Liver (tissue), 9 donors: ENCODE data around the gene GPR55. TPM values are rescaled to one million over a fixed set of nuclear protein-coding genes. Genes with fewer than 3 reads are reported as not detected.

Experiments
- DNase-seq: peaks from one replicate; pipeline ENCODE4 v3.0.0-alpha.2; 2017; ENCODE audit warnings: low spot score
- H3K27ac ChIP-seq, 2 donors: one replicate each; pipeline ENCODE4 v1.7.0; 2013; ENCODE audit warnings: inconsistent platforms in 2 of 2, low read length in 2 of 2, control low read depth in 1 of 2, low read depth in 1 of 2, mild to moderate bottlenecking in 1 of 2
- H3K27me3 ChIP-seq, 4 donors: one replicate each; pipeline versions ENCODE4 v1.6.1 to v1.7.0; 2013; ENCODE audit warnings: low read length in 3 of 4, inconsistent platforms in 1 of 4, mild to moderate bottlenecking in 1 of 4, moderate library complexity in 1 of 4; ENCODE audit not compliant: control insufficient read depth in 4 of 4, insufficient read depth in 4 of 4
- H3K36me3 ChIP-seq, 4 donors: one replicate each; pipeline versions ENCODE4 v1.6.1 to v1.7.0; 2013; ENCODE audit warnings: low read length in 3 of 4, mild to moderate bottlenecking in 3 of 4, low read depth in 1 of 4, moderate library complexity in 1 of 4; ENCODE audit not compliant: control insufficient read depth in 4 of 4, insufficient read depth in 3 of 4
- H3K4me1 ChIP-seq, 4 donors: one replicate each; pipeline versions ENCODE4 v1.6.1 to v1.7.0; 2013; ENCODE audit warnings: low read length in 3 of 4, mild to moderate bottlenecking in 3 of 4, moderate library complexity in 1 of 4; ENCODE audit not compliant: control insufficient read depth in 4 of 4, insufficient read depth in 4 of 4
- H3K4me3 ChIP-seq, 3 donors: one replicate each; pipeline versions ENCODE4 v1.6.1 to v1.7.0; 2013; ENCODE audit warnings: low read length in 3 of 3, control low read depth in 1 of 3, low read depth in 1 of 3, mild to moderate bottlenecking in 1 of 3
- H3K9ac ChIP-seq, 2 donors: one replicate each; pipeline ENCODE4 v1.7.0; 2013; ENCODE audit warnings: low read length in 2 of 2, mild to moderate bottlenecking in 2 of 2, moderate library complexity in 2 of 2, control low read depth in 1 of 2, low read depth in 1 of 2
- H3K9me3 ChIP-seq, 4 donors: one replicate each; pipeline versions ENCODE4 v1.6.1 to v1.7.0; 2013; ENCODE audit warnings: low read length in 3 of 4; ENCODE audit not compliant: control insufficient read depth in 4 of 4
- EGR1 ChIP-seq, 2 donors: IDR thresholded peaks; 2 replicates each; pipeline ENCODE4 v1.6.1; 2016 to 2018; ENCODE audit warnings: antibody characterized with exemption in 2 of 2, low read depth in 2 of 2
- FOXA1 ChIP-seq: IDR thresholded peaks from 2 replicates; pipeline ENCODE4 v1.6.1; 2016; ENCODE audit warnings: antibody characterized with exemption
- FOXA2 ChIP-seq: IDR thresholded peaks from 2 replicates; pipeline ENCODE4 v1.6.1; 2016; ENCODE audit warnings: antibody characterized with exemption
- GABPA ChIP-seq, 2 donors: IDR thresholded peaks in 1 of 2; conservative IDR thresholded peaks in 1 of 2; 2 replicates each; pipeline ENCODE4 v1.6.1; 2016; ENCODE audit warnings: antibody characterized with exemption in 2 of 2, mild to moderate bottlenecking in 1 of 2, moderate library complexity in 1 of 2
- HNF4A ChIP-seq, 2 donors: conservative IDR thresholded peaks; 2 replicates each; pipeline ENCODE4 v1.6.1; 2016; ENCODE audit warnings: antibody characterized with exemption in 2 of 2, mild to moderate bottlenecking in 2 of 2
- HNF4G ChIP-seq: IDR thresholded peaks from 2 replicates; pipeline ENCODE4 v1.6.1; 2016; ENCODE audit warnings: antibody characterized with exemption
- JUND ChIP-seq, 2 donors: IDR thresholded peaks; 2 replicates each; pipeline ENCODE4 v1.6.1; 2016; ENCODE audit warnings: antibody characterized with exemption in 2 of 2
- NR2F2 ChIP-seq: IDR thresholded peaks from 2 replicates; pipeline ENCODE4 v1.6.1; 2016; ENCODE audit warnings: antibody characterized with exemption
- RAD21 ChIP-seq, 2 donors: IDR thresholded peaks; 2 replicates each; pipeline ENCODE4 v1.6.1; 2016; ENCODE audit warnings: antibody characterized with exemption in 2 of 2, mild to moderate bottlenecking in 2 of 2
- RXRA ChIP-seq, 2 donors: IDR thresholded peaks; 2 replicates each; pipeline ENCODE4 v1.6.1; 2017 to 2018; ENCODE audit warnings: antibody characterized with exemption in 2 of 2, mild to moderate bottlenecking in 1 of 2
- SP1 ChIP-seq: IDR thresholded peaks from 2 replicates; pipeline ENCODE4 v1.6.1; 2018; ENCODE audit warnings: antibody characterized with exemption, mild to moderate bottlenecking
- TAF1 ChIP-seq: conservative IDR thresholded peaks from 2 replicates; pipeline ENCODE4 v1.6.1; 2016; ENCODE audit warnings: antibody characterized with exemption, mild to moderate bottlenecking
- YY1 ChIP-seq: IDR thresholded peaks from 2 replicates; pipeline ENCODE4 v1.6.1; 2016; ENCODE audit warnings: antibody characterized with exemption, mild to moderate bottlenecking
- WGBS: extraction: QIAGEN DNeasy Blood & Tissue Kit; methylation state at CpG from one replicate; pipeline ENCODE4 v1.1.7; 2013; 5-methylcytosine and 5-hydroxymethylcytosine counted together
- polyA plus RNA-seq, 2 donors: library from polyadenylated mRNA; stranded (reverse) in 1 of 2; unstranded in 1 of 2; fragments of 200-250 nt in 1 of 2; fragments of >200 nt in 1 of 2; fragmentation: Nextera tagmentation in 1 of 2; extraction: Ambion mirVana in 1 of 2; gene quantifications; one replicate each; pipeline versions ENCODE4 v1.2.1 to v1.2.3, GENCODE V29; 2013 to 2015
- total RNA-seq, 2 donors: library from RNA; depleted of rRNA; stranded (reverse); fragments of >200 nt; gene quantifications; one replicate each; pipeline ENCODE4 v1.2.3, GENCODE V29; 2014
- TF ChIP-seq, protein P1 (sequence below): IDR thresholded peaks from 2 replicates; pipeline ENCODE4 v1.6.1; 2016; ENCODE audit warnings: antibody characterized with exemption
- TF ChIP-seq, protein P2 (sequence below): IDR thresholded peaks from 2 replicates; pipeline ENCODE4 v1.6.1; 2016; ENCODE audit warnings: antibody characterized with exemption, mild to moderate bottlenecking
- TF ChIP-seq, protein P3 (sequence below): fragments of 150-350 bp; IDR thresholded peaks from 2 replicates; pipeline ENCODE4 v1.5.1; 2017; ENCODE audit warnings: improper control_type of control experiment, low read depth, low read length; ENCODE audit not compliant: missing input control
- TF ChIP-seq, protein P4 (sequence below): IDR thresholded peaks from 2 replicates; pipeline ENCODE4 v1.6.1; 2016; ENCODE audit warnings: antibody characterized with exemption
- TF ChIP-seq, protein P5 (sequence below): IDR thresholded peaks from 2 replicates; pipeline ENCODE4 v1.6.1; 2016; ENCODE audit warnings: antibody characterized with exemption
- donor health status: healthy.
- donor health status: healthy.
- donor health status: healthy.
- donor health status: healthy.
- donor health status: healthy.

The GPR55 gene
- total and polyA plus RNA-seq, 4 donors: 0.05 to 0.17 (median 0.10) TPM; not detected in 1

DNA sequence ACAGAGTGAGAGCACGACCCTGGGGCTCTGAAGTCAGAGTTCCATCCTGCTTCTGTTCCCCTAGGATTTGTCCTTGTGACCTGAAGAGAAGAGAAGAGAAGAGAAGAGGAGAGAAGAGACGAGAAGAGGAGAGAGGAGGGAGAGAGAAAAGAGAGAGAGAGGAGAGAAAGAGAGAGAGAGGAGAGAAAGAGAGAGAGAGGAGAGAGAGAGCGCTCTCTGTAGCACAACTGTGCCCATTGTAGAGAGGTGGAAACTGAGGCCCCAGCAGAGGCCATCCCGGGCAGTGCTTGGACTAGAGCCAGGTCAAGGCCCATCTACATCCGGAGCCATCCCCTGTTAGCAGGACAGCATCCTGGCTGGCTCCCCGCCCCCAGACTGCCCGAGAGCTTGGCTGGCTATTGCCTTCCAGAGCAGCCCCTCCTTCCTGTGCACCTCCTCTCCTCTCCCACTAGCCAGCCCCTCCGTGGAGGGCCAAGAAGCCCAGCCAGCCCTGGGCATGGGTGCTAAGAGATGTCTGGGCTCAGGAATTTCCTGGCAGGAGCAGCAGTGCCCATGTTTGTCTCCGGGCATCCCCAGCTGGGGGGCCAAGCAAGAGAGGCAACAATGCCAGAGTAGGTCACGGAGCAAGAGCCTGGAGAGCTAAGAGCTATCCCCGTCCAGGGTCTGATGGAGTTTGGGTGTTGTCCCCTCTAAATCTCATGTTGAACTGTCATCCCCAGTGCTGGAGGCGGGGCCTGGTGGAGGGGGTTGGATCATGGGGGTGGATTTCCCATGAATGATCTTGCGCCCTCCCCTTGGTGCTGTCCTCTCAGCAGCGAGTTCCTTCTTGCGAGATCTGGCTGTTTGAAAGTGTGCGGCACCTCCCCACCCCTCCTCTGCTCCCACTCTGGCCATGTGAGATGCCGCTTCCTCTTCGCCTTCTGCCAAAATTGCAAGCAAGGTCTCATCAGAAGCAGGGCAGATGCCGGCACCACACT is 18.2 kb upstream of the GPR55 start:
- H3K9ac ChIP-seq: no peak overlapping the region
- H3K9me3 ChIP-seq: no peaks in the 10 kb centered on the region
- H3K27ac ChIP-seq: no peak overlapping the region
- WGBS: 69% methylated on average over 19 of the region's 19 CpGs
- no peak for TF ChIP-seq HNF4A (conservative IDR thresholded peaks at IDR 0.05)
- no peak for TF ChIP-seq GABPA (IDR thresholded peaks at IDR 0.05 in 1 of 2, conservative IDR thresholded peaks at IDR 0.05 in 1 of 2)
- TF ChIP-seq, protein P1, sequence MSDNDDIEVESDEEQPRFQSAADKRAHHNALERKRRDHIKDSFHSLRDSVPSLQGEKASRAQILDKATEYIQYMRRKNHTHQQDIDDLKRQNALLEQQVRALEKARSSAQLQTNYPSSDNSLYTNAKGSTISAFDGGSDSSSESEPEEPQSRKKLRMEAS: no peak
- TF ChIP-seq, protein P2, sequence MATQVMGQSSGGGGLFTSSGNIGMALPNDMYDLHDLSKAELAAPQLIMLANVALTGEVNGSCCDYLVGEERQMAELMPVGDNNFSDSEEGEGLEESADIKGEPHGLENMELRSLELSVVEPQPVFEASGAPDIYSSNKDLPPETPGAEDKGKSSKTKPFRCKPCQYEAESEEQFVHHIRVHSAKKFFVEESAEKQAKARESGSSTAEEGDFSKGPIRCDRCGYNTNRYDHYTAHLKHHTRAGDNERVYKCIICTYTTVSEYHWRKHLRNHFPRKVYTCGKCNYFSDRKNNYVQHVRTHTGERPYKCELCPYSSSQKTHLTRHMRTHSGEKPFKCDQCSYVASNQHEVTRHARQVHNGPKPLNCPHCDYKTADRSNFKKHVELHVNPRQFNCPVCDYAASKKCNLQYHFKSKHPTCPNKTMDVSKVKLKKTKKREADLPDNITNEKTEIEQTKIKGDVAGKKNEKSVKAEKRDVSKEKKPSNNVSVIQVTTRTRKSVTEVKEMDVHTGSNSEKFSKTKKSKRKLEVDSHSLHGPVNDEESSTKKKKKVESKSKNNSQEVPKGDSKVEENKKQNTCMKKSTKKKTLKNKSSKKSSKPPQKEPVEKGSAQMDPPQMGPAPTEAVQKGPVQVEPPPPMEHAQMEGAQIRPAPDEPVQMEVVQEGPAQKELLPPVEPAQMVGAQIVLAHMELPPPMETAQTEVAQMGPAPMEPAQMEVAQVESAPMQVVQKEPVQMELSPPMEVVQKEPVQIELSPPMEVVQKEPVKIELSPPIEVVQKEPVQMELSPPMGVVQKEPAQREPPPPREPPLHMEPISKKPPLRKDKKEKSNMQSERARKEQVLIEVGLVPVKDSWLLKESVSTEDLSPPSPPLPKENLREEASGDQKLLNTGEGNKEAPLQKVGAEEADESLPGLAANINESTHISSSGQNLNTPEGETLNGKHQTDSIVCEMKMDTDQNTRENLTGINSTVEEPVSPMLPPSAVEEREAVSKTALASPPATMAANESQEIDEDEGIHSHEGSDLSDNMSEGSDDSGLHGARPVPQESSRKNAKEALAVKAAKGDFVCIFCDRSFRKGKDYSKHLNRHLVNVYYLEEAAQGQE: no peak
- TF ChIP-seq JUND (IDR thresholded peaks at IDR 0.05): no peak
- no peak for TF ChIP-seq RXRA (IDR thresholded peaks at IDR 0.05)
- TF ChIP-seq, protein P3, sequence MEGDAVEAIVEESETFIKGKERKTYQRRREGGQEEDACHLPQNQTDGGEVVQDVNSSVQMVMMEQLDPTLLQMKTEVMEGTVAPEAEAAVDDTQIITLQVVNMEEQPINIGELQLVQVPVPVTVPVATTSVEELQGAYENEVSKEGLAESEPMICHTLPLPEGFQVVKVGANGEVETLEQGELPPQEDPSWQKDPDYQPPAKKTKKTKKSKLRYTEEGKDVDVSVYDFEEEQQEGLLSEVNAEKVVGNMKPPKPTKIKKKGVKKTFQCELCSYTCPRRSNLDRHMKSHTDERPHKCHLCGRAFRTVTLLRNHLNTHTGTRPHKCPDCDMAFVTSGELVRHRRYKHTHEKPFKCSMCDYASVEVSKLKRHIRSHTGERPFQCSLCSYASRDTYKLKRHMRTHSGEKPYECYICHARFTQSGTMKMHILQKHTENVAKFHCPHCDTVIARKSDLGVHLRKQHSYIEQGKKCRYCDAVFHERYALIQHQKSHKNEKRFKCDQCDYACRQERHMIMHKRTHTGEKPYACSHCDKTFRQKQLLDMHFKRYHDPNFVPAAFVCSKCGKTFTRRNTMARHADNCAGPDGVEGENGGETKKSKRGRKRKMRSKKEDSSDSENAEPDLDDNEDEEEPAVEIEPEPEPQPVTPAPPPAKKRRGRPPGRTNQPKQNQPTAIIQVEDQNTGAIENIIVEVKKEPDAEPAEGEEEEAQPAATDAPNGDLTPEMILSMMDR: no peak
- TF ChIP-seq, protein P4, sequence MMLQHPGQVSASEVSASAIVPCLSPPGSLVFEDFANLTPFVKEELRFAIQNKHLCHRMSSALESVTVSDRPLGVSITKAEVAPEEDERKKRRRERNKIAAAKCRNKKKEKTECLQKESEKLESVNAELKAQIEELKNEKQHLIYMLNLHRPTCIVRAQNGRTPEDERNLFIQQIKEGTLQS: no peak
- TF ChIP-seq HNF4G: no peak
- no peak for TF ChIP-seq EGR1 (IDR thresholded peaks at IDR 0.05; ENCODE audit: low read depth in 2 of 2)
- no peak for TF ChIP-seq YY1
- TF ChIP-seq FOXA1: no peak
- no peak for TF ChIP-seq SP1
- TF ChIP-seq FOXA2: no peak
- no peak for TF ChIP-seq RAD21 (IDR thresholded peaks at IDR 0.05)
- H3K27me3 ChIP-seq: no peaks in the 10 kb centered on the region
- H3K4me3 ChIP-seq: no peak overlapping the region
- DNase-seq: no peak
- no peaks in the 10 kb centered on the region for H3K4me1 ChIP-seq
- no peaks in the 10 kb centered on the region for H3K36me3 ChIP-seq

DNA sequence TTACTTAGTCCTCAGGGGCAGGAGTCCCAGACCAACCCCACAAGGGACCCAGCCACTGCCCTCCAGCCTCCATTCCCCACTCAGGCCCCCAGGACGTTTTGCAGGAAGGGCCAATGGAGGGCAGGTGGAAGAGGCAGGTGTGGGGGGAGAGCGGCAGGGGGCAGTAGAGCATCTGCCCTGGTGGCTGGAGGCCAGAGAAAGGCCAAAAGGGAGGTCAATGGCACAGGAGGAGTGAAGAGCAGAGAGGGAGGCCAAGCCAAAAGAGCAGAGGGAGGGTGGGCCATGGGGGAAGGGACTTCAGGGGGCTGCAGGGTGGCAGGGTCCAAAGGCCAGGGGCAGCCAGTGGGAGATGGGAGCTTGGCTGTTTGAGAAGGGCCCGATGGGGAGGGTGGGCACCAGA is 17.3 kb upstream of the GPR55 start:
- no peak overlapping the region for H3K27ac ChIP-seq
- no peak for DNase-seq
- no peaks in the 10 kb centered on the region for H3K4me1 ChIP-seq
- H3K9me3 ChIP-seq: peaks cover 0 to under 1% (median under 1%) of the 10 kb centered on the region in 4 donors
- H3K4me3 ChIP-seq: no peak overlapping the region
- H3K27me3 ChIP-seq: no peaks in the 10 kb centered on the region
- no peak overlapping the region for H3K9ac ChIP-seq
- 61% methylated on average over 3 of the region's 3 CpGs for WGBS
- no peaks in the 10 kb centered on the region for H3K36me3 ChIP-seq
- TF ChIP-seq HNF4A (conservative IDR thresholded peaks at IDR 0.05) (no peak), FOXA2 (no peak), NR2F2 (no peak), YY1 (no peak), SP1 (no peak), FOXA1 (no peak), HNF4G (no peak), GABPA (IDR thresholded peaks at IDR 0.05 in 1 of 2, conservative IDR thresholded peaks at IDR 0.05 in 1 of 2) (no peak), JUND (IDR thresholded peaks at IDR 0.05) (no peak), EGR1 (IDR thresholded peaks at IDR 0.05; ENCODE audit: low read depth in 2 of 2) (no peak), RXRA (IDR thresholded peaks at IDR 0.05) (no peak), TAF1 (no peak)
- TF ChIP-seq, protein P1: no peak
- TF ChIP-seq, protein P3: no peak
- TF ChIP-seq, protein P5, sequence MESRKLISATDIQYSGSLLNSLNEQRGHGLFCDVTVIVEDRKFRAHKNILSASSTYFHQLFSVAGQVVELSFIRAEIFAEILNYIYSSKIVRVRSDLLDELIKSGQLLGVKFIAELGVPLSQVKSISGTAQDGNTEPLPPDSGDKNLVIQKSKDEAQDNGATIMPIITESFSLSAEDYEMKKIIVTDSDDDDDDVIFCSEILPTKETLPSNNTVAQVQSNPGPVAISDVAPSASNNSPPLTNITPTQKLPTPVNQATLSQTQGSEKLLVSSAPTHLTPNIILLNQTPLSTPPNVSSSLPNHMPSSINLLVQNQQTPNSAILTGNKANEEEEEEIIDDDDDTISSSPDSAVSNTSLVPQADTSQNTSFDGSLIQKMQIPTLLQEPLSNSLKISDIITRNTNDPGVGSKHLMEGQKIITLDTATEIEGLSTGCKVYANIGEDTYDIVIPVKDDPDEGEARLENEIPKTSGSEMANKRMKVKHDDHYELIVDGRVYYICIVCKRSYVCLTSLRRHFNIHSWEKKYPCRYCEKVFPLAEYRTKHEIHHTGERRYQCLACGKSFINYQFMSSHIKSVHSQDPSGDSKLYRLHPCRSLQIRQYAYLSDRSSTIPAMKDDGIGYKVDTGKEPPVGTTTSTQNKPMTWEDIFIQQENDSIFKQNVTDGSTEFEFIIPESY: no peak
